ENCODE data around the gene LDB2. TPM values are rescaled to one million over a fixed set of nuclear protein-coding genes. Genes with fewer than 3 reads are reported as not detected.
A peak's percentile ranks its signal among the peaks of the same experiment; 100 is the strongest.

The LDB2 gene
- total RNA-seq, 1 donor = under 0.01 TPM

DNA sequence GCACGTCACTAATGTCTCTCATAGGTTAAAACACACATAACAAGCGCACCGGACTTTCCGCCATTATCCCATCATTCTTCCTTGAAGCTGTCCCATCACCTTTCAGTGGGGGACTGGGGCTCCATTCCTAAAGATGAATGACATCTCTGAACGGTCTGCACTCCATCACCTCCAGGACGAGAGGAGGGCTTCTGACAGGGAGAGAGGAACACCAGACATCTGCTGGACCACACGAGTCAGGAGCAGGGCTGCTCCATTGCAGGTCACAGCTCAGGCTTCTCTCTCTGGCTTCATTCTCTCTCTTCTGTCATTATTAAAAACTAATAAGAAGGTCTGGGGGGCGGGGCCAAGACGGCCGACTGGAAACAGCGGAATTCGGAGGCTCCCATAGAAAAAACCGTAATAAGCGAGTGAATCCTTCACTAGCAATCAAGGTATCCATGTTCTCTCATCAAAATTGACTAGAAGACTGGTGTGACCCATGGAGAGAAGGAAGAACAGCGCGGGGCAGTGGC, 289.8 kb downstream of the LDB2 start:
- DNase-seq (ENCODE audit: low read depth in 2 of 3, low spot score in 2 of 3) = no peak

DNA sequence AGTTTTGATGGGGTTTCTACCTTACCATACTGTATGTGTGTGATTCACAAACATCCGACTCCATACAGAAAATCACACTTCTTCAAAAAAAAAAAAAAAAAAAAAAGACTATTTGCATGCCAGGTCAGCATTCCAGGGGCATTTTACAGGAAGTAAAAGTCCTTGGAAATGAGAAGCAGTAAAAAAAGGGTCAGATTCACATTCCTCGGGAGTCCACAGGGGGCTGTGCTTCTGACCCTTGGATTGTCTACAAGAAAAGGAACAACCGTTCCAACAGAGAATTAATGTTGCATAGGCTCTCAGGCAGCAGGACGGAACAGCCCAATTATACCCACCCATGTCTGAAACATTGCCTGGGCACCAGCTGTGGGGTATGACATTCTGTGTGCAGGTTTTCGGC, 290.3 kb downstream of the LDB2 start:
- DNase-seq (ENCODE audit: low read depth in 2 of 3, low spot score in 2 of 3) = no peak

DNA sequence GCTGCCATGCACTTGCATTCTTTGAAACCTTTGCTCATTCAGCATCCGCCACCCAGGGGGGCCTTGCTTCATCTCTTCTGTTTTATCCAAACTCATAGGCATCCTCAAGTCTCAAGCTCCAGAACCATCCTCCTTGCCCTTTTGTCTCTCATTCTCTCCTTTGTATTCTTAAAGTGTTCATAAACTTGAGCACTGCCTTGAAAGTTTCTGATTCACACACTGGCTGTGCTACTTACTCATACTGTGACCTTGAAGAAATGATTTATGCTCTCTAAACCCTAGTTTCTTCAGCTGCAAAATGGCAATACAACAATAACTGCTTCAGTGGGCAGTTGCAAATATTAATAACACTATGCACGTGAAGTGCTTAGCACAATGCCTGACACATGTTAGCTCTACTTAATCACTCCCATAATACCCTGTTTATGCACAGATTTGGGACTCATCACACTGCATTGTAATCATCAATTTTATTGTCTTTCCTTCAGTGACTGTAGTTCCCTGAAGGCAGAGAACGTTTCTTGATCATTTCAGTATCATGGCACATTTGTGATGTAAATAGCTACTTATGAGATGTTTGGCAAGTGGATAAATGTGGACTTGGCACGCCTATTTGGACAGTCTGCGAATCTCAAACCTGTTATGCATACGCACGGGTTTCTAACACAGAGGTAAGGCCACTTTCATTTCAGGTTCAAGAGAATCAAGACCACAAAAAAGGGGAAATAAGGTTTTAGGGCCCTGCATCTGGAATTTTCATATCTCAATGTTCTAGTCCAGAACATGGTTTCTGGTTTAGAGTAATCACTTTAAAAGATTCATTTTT, 291.0 kb downstream of the LDB2 start:
- DNase-seq (ENCODE audit: low read depth in 2 of 3, low spot score in 2 of 3) = no peak

DNA sequence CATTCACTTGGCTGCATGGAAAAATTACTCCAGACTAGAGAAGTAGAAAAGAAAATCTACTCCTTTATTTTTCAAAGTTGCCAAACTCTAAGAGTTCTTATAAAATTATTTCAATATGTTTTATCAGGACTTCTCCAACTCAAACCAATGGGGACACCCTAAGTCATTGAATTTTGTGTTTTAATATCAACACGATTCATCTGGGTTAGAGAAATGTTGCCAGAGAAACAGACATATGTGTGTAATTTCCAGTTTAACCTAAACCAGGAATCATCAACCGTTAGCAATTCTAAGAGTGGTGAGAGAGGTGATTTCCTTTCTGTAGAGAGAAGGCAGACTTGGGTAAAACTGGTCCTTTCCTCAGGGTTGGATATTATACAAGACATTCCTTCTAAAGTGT, 291.8 kb downstream of the LDB2 start:
- no peak for DNase-seq (ENCODE audit: low read depth in 2 of 3, low spot score in 2 of 3)

DNA sequence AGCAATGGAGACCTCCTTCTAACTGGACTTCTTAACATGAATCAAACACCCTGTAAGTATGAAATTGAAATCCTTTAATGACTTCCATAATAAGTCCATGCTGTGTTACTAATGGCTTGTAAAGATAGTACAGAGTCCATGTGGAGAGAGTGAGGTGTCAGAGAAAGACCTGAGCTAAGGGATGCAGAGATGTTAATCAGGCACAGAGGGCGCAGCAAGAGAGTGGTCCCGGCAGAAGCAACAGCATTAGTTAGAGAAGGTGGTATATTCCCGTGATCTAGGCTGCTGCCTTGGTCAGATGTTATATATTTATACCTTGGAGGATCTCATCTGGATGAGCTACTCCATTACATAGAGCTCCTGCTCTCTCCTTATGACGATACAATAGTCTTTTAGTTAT, 295.3 kb downstream of the LDB2 start:
- DNase-seq (ENCODE audit: low read depth in 2 of 3, low spot score in 2 of 3) = no peak

DNA sequence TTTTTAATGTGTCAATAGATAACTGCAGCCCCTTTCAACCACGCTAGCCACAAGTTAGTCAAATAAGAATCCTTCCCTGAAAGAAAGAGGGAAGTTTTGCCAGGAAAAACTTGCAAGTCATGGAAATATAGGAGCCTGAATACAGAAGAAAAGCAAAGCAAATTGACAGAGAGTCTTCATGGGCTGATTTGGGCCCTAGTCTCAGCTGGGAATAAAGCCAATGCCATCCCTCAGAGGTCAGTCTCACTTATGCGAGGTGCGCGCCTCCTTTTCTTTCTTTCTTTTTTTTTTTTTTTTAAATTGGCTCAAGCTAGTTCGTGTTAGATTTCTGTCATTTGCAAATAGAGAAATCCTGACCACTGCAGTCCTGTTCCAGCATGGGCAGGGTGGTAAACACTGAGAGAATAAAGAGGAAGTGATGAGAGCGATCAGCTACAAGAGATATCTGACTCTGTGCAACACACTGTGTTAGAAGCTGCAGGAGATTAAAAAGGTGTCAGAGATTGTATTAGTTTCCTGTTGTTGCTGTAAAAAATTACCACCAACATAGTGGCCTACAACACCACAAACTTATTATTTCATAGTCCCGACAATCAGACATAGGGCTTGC, 299.7 kb downstream of the LDB2 start:
- DNase-seq (ENCODE audit: low read depth in 2 of 3, low spot score in 2 of 3) = peak in 1 of 3 donors; percentile 8

DNA sequence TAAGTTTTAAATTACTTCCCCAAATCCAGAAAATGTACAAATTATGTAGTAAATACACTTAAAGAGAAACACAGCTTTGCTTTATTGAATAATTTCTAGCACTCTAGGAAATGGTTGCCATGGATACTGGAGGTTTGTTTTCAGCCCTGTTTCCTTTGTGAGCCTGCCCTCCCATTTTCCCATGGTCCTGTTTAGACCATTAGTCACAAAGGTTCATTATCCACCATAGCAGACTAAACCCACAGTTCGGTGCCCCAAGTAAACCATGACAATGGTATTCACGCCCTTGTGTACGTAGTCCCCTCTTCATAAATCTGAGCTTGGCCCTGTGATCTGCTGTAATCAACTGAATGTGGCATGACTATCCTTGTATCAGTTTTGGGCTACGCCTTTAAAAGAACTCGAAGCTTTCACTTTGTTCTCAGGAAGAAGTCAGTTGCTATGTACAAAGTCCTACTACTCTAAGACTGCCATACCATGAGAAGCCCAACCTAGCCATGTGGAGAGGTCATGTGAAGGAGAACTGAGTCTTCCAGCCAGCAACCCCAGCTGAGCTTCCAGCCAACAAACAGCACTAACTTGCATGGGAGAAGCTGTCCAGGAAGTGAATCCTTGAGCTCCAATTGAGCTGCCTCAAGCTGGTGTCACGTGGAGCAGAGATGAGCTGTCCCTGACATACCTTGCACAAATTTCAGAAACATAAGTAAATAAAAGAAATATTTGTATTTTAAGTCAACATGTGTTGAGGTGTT, 300.4 kb downstream of the LDB2 start:
- no peak for DNase-seq (ENCODE audit: low read depth in 2 of 3, low spot score in 2 of 3)

DNA sequence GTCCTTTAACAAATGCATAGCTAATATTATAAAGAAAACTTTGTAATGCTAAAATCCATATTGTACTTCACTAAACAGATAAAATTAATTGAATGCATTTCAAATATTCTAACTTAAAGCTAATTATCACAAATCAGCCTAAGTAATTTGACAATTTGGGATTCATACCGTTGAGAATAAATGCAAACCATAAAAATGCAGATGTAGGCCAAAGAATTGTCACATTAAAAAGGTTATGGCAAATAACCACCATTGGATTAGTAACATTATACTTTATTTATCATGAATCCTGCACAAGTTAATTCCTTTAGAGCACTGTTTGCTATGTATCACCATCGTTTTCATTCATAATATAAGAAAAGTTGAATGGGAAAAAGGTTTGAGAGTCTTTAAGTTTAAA, 301.0 kb downstream of the LDB2 start:
- DNase-seq (ENCODE audit: low read depth in 2 of 3, low spot score in 2 of 3) = no peak

DNA sequence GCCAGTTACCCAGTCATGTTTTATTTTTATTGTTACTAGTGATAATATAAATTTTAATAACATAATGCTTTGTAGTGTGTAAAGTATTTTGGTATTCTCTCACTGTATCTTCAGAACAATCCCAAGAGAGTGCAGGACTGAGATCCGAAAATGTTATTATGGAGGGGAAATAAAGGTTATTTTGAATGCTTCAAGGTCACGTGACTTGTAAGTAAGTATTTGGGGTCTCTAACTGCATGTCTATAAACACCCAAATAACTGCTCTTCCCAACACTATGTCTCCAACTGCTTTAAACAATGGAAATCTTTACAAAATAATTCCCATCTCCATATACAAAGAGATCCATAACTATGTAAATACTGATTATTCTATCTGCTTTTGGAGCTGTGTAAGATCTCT, 302.2 kb downstream of the LDB2 start:
- DNase-seq (ENCODE audit: low read depth in 2 of 3, low spot score in 2 of 3) = no peak

DNA sequence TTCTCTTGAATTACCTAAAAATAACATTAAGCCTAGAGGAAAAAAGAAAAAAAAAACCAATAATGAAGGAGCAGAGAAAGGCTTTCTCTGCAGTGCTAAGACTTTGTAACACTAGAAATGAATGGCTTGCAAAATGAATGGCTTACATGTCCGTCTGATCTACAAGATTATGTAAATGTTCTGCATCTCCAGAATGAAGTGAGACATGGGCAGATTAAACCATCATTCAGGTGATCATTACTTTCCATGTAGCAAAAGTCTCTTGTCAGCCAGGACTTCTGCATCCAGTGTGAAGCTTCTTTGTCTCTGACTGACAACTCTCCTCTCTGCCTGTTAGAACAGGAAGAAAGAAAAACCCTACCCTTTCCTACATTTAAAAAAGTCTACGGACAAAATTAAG, 304.3 kb downstream of the LDB2 start:
- DNase-seq (ENCODE audit: low read depth in 2 of 3, low spot score in 2 of 3) = no peak

DNA sequence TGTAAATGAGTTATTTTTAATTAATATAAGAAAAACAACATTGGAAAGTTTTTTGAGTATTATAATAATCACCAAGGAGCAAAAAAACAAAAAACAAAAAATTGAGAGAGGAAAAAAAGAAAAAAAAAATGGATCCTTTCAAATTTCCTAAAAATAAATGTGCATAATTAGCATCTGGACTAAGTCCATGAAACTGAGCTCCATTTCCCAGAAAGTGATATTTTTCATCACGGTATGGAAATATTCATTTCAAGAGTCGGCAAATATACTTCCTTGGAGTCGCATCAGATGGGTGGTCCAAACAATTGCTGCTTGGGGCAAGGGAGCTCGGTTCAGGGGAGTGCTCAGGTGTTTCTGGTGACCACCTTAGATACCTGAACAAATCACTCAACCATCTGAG, 305.1 kb downstream of the LDB2 start:
- DNase-seq (ENCODE audit: low read depth in 2 of 3, low spot score in 2 of 3) = no peak

DNA sequence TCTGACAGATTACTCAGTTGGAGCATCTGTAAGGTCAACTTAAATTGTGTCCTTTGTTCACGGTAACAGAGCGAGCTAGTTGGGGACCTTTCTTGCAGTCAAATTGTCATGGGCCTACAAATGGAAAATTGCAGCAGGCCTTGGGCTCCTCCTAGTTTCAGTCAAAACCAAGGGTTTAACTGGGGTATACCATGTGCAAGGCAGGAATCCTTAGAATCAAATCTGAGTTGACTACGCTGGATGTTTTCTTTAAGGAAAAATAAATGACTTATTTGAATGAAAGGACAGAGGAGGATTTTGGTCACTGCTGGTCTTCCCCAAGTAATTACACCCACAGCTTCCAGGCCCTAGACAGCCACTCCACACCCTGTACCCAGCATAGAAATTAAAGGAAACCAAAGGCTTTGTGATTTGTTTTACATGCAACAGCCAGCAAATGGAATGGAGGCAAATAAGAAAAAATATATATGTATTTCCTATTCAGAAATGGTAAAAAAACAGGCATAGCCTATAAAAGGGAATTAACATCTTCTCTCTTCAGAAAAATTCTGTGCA, 307.1 kb downstream of the LDB2 start:
- no peak for DNase-seq (ENCODE audit: low read depth in 2 of 3, low spot score in 2 of 3)

DNA sequence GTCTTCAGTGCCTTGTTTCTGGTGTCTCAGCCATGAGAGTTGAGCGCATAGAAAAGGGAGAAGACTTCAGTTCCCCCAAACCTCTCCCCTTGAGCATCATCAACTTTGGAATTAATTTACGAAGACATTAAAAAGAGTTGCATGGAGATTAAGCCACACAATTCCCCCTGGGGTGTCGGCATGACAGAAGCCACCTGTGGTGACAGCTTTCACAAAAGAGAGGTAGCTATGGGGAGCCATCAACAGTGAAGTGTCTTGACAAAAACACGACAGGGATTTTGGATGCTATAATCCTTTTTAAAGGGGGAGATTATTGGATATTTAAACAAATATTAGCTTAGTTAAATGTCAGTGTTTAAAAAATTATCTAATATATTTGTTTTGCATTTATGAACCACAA, 307.6 kb downstream of the LDB2 start:
- DNase-seq (ENCODE audit: low read depth in 2 of 3, low spot score in 2 of 3) = no peak

DNA sequence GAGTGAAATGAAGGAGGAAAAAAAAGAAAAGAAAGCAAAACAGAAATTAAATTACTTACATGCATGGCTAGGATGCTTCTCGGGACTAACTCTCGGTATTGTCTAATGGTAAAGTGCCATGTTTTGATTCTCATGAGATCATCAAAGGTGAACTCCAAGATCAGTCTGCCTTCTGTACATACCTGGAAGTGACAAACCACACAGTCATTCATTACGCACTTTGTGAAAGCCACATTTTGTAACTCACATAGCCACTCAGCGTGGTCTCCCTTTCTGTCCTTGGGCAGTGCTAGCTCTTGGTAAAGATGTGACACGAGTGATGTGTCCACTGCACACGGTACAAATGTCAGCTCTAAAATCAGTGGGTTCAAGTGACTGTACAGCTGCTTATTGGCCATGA, 309.8 kb downstream of the LDB2 start:
- DNase-seq (ENCODE audit: low read depth in 2 of 3, low spot score in 2 of 3) = no peak

DNA sequence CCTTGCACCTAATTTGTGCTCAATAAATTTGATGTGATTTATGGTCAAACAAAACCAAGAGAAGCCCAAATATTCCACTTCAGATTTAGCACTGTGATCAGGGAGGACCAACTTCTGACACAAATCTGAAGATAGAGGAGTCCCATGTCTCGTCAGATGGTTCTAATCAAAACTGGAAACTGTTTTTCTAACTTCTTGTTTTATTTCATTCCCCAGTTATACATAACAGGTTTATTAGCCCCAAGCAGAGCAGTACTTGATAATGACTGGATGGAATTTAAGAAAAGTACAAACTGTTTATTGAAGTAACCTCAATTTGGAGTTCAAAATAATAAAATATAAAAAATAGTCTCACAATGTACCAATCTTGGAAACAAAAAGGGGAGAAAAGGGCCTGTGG, 310.3 kb downstream of the LDB2 start:
- DNase-seq (ENCODE audit: low read depth in 2 of 3, low spot score in 2 of 3) = no peak

DNA sequence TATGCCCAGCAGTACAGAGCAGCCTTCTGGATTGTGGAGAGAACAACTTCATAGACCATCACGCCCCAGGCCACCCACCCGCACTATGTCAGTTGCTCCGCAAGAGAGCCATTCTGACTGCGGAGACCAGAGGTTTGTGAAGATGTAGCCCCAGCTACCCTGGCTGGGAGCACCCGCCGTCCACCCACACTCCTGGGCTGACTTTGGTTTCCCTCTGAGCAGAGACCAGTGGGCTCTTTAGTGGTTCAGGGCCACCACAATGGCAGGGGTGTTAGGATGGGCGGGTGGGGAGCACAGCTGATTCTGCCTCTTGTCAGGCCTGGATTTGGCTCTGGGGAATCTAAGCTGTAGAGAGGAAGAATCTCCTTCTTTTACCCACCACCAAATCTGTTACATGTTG, 313.4 kb downstream of the LDB2 start:
- DNase-seq (ENCODE audit: low read depth in 2 of 3, low spot score in 2 of 3) = no peak

DNA sequence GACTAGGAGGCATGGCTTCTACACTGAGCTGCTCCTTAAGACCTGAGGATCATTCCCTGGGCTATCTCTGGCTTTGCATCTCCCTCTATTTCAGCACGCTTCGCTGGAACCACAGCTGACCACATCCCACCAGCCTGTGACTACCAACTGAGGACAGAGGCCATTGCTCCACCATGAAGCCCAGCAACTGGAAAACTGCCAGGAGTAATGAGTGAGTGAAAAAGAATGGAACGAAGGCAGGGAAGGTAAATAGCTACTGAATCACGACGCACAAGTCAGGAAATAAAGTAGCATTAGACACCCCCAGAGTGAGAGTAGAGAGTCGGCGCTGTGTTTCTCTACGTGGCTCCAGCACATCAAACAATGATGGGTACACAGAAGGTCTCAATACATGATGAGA, 314.7 kb downstream of the LDB2 start:
- no peak for DNase-seq (ENCODE audit: low read depth in 2 of 3, low spot score in 2 of 3)

DNA sequence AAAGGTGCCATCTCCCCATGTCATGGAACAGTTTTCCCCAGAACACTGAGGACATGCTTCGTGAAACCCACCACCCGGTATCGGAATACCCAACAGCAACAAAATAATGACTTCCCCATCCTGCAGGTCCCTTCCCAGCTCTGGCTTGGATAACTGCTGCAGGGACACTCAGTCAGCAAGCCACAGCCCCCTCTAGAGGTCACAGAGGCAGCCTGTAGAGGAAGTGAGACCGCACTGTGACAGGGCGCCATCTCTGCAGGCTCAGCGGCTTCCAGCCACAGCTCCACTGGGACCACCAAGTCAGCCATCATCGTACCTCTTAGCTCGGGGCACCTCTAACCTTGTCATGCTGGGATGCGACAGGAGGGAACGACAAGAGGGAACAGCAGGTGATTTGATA, 315.9 kb downstream of the LDB2 start:
- no peak for DNase-seq (ENCODE audit: low read depth in 2 of 3, low spot score in 2 of 3)

DNA sequence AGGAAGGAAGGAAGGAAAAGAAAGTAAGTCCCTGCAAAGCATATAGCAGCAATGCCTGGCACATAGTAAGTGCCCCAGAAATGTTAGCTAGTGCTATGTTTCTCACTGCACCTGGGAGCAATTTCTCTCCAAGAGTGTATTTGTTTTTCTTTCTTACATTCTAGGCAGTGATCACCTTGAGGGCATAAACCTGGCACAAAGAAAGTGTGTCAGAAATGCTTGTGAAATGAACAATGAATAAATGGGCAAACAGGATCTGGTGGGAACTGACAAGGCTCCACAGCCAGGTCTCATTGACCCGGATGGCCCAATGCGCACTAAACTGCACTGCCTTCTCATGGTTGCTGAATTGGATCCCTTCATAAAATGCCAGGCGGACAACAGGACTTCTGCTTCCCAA, 316.4 kb downstream of the LDB2 start:
- DNase-seq (ENCODE audit: low read depth in 2 of 3, low spot score in 2 of 3) = no peak

DNA sequence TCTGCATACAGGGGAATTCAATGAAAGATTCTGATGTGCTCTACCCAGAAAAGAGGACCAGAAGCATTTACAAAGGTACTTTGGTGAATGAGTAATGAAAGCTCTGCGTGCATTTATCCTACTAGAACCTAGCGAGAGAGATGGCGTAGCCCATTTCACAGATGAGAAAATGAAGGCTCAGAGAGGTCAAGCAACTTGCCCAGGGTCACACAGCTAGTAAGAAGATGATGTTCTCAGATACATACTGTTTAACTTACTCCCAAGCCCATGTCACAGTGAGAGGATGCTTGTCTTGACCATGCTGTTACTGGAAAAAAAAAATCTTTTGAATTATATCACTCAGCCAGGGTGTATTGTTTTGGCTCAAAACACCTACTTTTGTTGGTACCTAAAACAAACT, 317.3 kb downstream of the LDB2 start:
- DNase-seq (ENCODE audit: low read depth in 2 of 3, low spot score in 2 of 3) = no peak

DNA sequence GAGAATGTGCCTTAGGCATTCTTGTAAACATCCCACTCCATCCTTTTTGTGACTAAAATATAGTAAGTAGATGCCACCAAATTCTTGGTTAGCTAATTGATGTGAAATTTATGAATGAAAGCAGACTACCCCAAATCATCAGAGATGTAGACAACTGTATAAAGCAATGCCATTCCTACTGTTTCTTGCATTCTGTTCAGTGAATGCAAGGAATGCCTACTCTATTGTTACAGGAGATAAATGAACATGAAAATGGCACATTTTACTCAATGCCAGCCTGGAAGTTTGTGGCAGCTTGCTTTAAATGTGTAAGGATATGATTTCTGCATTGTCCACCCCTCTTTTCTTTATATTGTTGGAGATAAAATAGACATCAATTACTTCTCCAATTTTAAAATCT, 317.9 kb downstream of the LDB2 start:
- DNase-seq (ENCODE audit: low read depth in 2 of 3, low spot score in 2 of 3) = no peak
